ENCODE results near the gene DIO3.
"Not testable (repeated sequence)": the region's sequence is repeated elsewhere in the genome, so short reads cannot be mapped to it uniquely, and the experiment has no call there.

DIO3 gene

GRCh38 chr14:101559624-101560533 is 1.4 kb upstream of the DIO3 start:
- no peak for DNase-seq

- no peak for DNase-seq
Observed at GRCh38 chr14:101560534-101561113, 671 bp upstream of the DIO3 start.

- DNase-seq = no peak
Observed at GRCh38 chr14:101561897-101562490, 699 bp downstream of the DIO3 start.

GRCh38 chr14:101562659-101563351 is 1.5 kb downstream of the DIO3 start:
- no peak for DNase-seq

GRCh38 chr14:101563352-101563653 is 2.0 kb downstream of the DIO3 start:
- no peak for DNase-seq

GRCh38 chr14:101563654-101564443 is 2.6 kb downstream of the DIO3 start:
- no peak for DNase-seq

- no peak for DNase-seq
Observed at GRCh38 chr14:101564444-101564776, 3.1 kb downstream of the DIO3 start.

- no peak for DNase-seq
Observed at GRCh38 chr14:101564819-101565698, 3.8 kb downstream of the DIO3 start.

GRCh38 chr14:101567252-101567651 is 6.0 kb downstream of the DIO3 start:
- no peak for DNase-seq

GRCh38 chr14:101571004-101571403 is 9.7 kb downstream of the DIO3 start:
- no peak for DNase-seq

- DNase-seq = not testable (repeated sequence)
Observed at GRCh38 chr14:101572526-101572925, 11.2 kb downstream of the DIO3 start.

GRCh38 chr14:101573289-101573688 is 12.0 kb downstream of the DIO3 start:
- no peak for DNase-seq

GRCh38 chr14:101575581-101575980 is 14.3 kb downstream of the DIO3 start:
- no peak for DNase-seq

GRCh38 chr14:101577221-101577909 is 16.1 kb downstream of the DIO3 start:
- DNase-seq = no peak

GRCh38 chr14:101578489-101578888 is 17.2 kb downstream of the DIO3 start:
- no peak for DNase-seq

GRCh38 chr14:101579372-101580080 is 18.2 kb downstream of the DIO3 start:
- no peak for DNase-seq

GRCh38 chr14:101581806-101582205 is 20.5 kb downstream of the DIO3 start:
- DNase-seq = no peak

GRCh38 chr14:101582294-101582693 is 21.0 kb downstream of the DIO3 start:
- no peak for DNase-seq

GRCh38 chr14:101583006-101583714 is 21.9 kb downstream of the DIO3 start:
- no peak for DNase-seq

- DNase-seq = no peak
Observed at GRCh38 chr14:101583715-101584054, 22.4 kb downstream of the DIO3 start.

All from RPMI8226 (cell line).